H9 (cell line): ENCODE data around the gene ZNF750. TPM values are rescaled to one million over a fixed set of nuclear protein-coding genes. Genes with fewer than 3 reads are reported as not detected.

Experiments used
- DNase-seq: peaks from one replicate; pipeline ENCODE4 v3.0.0-alpha.2; 2017
- H2AFZ ChIP-seq: one replicate; pipeline ENCODE4 v1.6.1; 2013; ENCODE audit warnings: mild to moderate bottlenecking, low read length, control low read depth, moderate library complexity
- H2AK5ac ChIP-seq: 2 replicates; pipeline ENCODE4 v1.6.1; 2013; ENCODE audit warnings: low read length, control low read depth, mixed read lengths; ENCODE audit not compliant: insufficient read length
- H2BK120ac ChIP-seq: one replicate; pipeline ENCODE4 v1.6.1; 2013; ENCODE audit warnings: low read depth, mild to moderate bottlenecking, low read length, control low read depth, inconsistent platforms; ENCODE audit not compliant: poor library complexity, severe bottlenecking
- H2BK12ac ChIP-seq: 2 replicates; pipeline ENCODE4 v1.6.1; 2013; ENCODE audit warnings: low read length, control low read depth, mixed read lengths, low read depth; ENCODE audit not compliant: insufficient read length
- H2BK15ac ChIP-seq: 2 replicates; pipeline ENCODE4 v1.6.1; 2013; ENCODE audit warnings: low read depth, low read length, control low read depth
- H2BK20ac ChIP-seq: one replicate; pipeline ENCODE4 v1.6.1; 2013; ENCODE audit warnings: low read depth, mild to moderate bottlenecking, low read length, control low read depth, inconsistent platforms; ENCODE audit not compliant: poor library complexity, severe bottlenecking
- H2BK5ac ChIP-seq: 2 replicates; pipeline ENCODE4 v1.6.1; 2013; ENCODE audit warnings: low read length, control low read depth, mixed read lengths; ENCODE audit not compliant: insufficient read length
- H3K14ac ChIP-seq: 2 replicates; pipeline ENCODE4 v1.6.1; 2013; ENCODE audit warnings: low read length, control low read depth; ENCODE audit not compliant: insufficient read depth
- H3K18ac ChIP-seq: 2 replicates; pipeline ENCODE4 v1.6.1; 2013; ENCODE audit warnings: low read depth, mild to moderate bottlenecking, mixed read lengths, low read length, control low read depth; ENCODE audit not compliant: insufficient read length
- H3K23ac ChIP-seq: 2 replicates; pipeline ENCODE4 v1.6.1; 2013; ENCODE audit warnings: low read length, control low read depth, mixed read lengths, low read depth; ENCODE audit not compliant: insufficient read length
- H3K23me2 ChIP-seq: 2 replicates; pipeline ENCODE4 v1.6.1; 2013; ENCODE audit warnings: low read depth, mild to moderate bottlenecking, mixed read lengths, low read length, control low read depth; ENCODE audit not compliant: insufficient read length, poor library complexity, severe bottlenecking
- H3K27ac ChIP-seq: 2 replicates; pipeline ENCODE4 v1.5.1; 2013; ENCODE audit warnings: low read length, control low read depth, mixed read lengths, low read depth; ENCODE audit not compliant: insufficient read length
- H3K27me3 ChIP-seq: 2 replicates; pipeline ENCODE4 v1.6.1; 2013; ENCODE audit warnings: low read length, control low read depth, inconsistent platforms; ENCODE audit not compliant: insufficient read depth
- H3K4ac ChIP-seq: 2 replicates; pipeline ENCODE4 v1.6.1; 2013; ENCODE audit warnings: low read depth, mild to moderate bottlenecking, control low read depth, inconsistent platforms, low read length, moderate library complexity
- H3K4me1 ChIP-seq: 2 replicates; pipeline ENCODE4 v1.6.1; 2013; ENCODE audit warnings: low read length, control low read depth, inconsistent platforms; ENCODE audit not compliant: insufficient read depth
- H3K4me2 ChIP-seq: 2 replicates; pipeline ENCODE4 v1.6.1; 2013; ENCODE audit warnings: low read length, control low read depth, mixed read lengths; ENCODE audit not compliant: insufficient read length, insufficient read depth
- H3K56ac ChIP-seq: 2 replicates; pipeline ENCODE4 v1.6.1; 2013; ENCODE audit warnings: low read depth, mild to moderate bottlenecking, mixed read lengths, low read length, control low read depth; ENCODE audit not compliant: insufficient read length
- H3K79me1 ChIP-seq: 2 replicates; pipeline ENCODE4 v1.6.1; 2013; ENCODE audit warnings: low read depth, mild to moderate bottlenecking, moderate library complexity, low read length, control low read depth, inconsistent platforms; ENCODE audit not compliant: insufficient read depth, poor library complexity, severe bottlenecking
- H3K79me2 ChIP-seq: 2 replicates; pipeline ENCODE4 v1.6.1; 2013; ENCODE audit warnings: low read length, control low read depth, inconsistent platforms; ENCODE audit not compliant: insufficient read depth
- H3K9ac ChIP-seq: 2 replicates; pipeline ENCODE4 v1.6.1; 2013; ENCODE audit warnings: low read length, control low read depth, mixed read lengths; ENCODE audit not compliant: insufficient read length; ENCODE audit errors: extremely low read depth
- H3K9me3 ChIP-seq: one replicate; pipeline ENCODE4 v1.6.1; 2013; ENCODE audit warnings: low read depth, low read length, inconsistent platforms; ENCODE audit not compliant: control insufficient read depth
- H3T11ph ChIP-seq: one replicate; pipeline ENCODE4 v1.6.1; 2013; ENCODE audit warnings: mild to moderate bottlenecking, low read length, control low read depth, inconsistent platforms
- H4K20me1 ChIP-seq: one replicate; pipeline ENCODE4 v1.6.1; 2013; ENCODE audit not compliant: control insufficient read depth, insufficient read length, insufficient read depth
- H4K5ac ChIP-seq: 2 replicates; pipeline ENCODE4 v1.6.1; 2013; ENCODE audit warnings: low read depth, mild to moderate bottlenecking, mixed read lengths, low read length, control low read depth; ENCODE audit not compliant: insufficient read length
- H4K8ac ChIP-seq: replicated peaks from 2 replicates; pipeline ENCODE4 v1.6.1; 2013; ENCODE audit warnings: low read length, control low read depth, mixed read lengths, low read depth; ENCODE audit not compliant: insufficient read length
- H4K91ac ChIP-seq: 2 replicates; pipeline ENCODE4 v1.6.1; 2013; ENCODE audit warnings: low read depth, mild to moderate bottlenecking, moderate library complexity, mixed read lengths, low read length, control low read depth; ENCODE audit not compliant: insufficient read length
- H3K27ac Mint-ChIP-seq, 3 experiments: 2 replicates in 2 of 3; 3 replicates in 1 of 3; pipeline ENCODE4 v1.8.0; 2020 to 2021; ENCODE audit warnings: mixed read lengths in 3 of 3, mild to moderate bottlenecking in 1 of 3, moderate library complexity in 1 of 3
- H3K27me3 Mint-ChIP-seq: 2 replicates; pipeline ENCODE4 v1.8.0; 2021; ENCODE audit warnings: low read depth, mild to moderate bottlenecking, moderate library complexity, mixed read lengths
- H3K36me3 Mint-ChIP-seq, 3 experiments: 2 replicates in 2 of 3; 3 replicates in 1 of 3; pipeline ENCODE4 v1.8.0; 2020 to 2021; ENCODE audit warnings: low read depth in 3 of 3, mixed read lengths in 3 of 3; ENCODE audit not compliant: insufficient read depth in 1 of 3
- H3K4me1 Mint-ChIP-seq, 2 experiments: 2 replicates each; pipeline ENCODE4 v1.8.0; 2020; ENCODE audit warnings: mixed read lengths in 2 of 2
- H3K4me3 Mint-ChIP-seq, 2 experiments: 2 replicates in 1 of 2; 3 replicates in 1 of 2; pipeline ENCODE4 v1.8.0; 2020 to 2021; ENCODE audit warnings: mild to moderate bottlenecking in 2 of 2, mixed read lengths in 2 of 2, moderate library complexity in 1 of 2
- H3K9me3 Mint-ChIP-seq, 2 experiments: 2 replicates in 1 of 2; 3 replicates in 1 of 2; pipeline ENCODE4 v1.8.0; 2020; ENCODE audit warnings: mild to moderate bottlenecking in 2 of 2, mixed read lengths in 2 of 2, moderate library complexity in 1 of 2
- CTCF ChIP-seq: fragments of 200-600 bp; sonication (generic); conservative IDR thresholded peaks from 3 replicates; pipeline ENCODE4 v1.8.0; 2021; ENCODE audit warnings: antibody characterized with exemption, mild to moderate bottlenecking
- WGBS: extraction: QIAGEN DNeasy Blood & Tissue Kit; methylation state at CpG from one replicate; pipeline ENCODE4 v1.1.7; 2013; ENCODE audit warnings: missing lambda C conversion rate, low lambda C conversion rate, mixed read lengths; ENCODE audit not compliant: insufficient read length; ENCODE audit errors: extremely low coverage; 5-methylcytosine and 5-hydroxymethylcytosine counted together
- total RNA-seq: library from RNA; stranded (reverse); gene quantifications from 2 replicates; pipeline ENCODE4 v1.2.1, GENCODE V29; 2021

ZNF750 gene
- total RNA-seq, 1 experiment from 2014 or later, result not detected

GRCh38 chr17:82888583-82889495 is 49.0 kb upstream of the ZNF750 start:
- Mint-ChIP-seq H3K27me3 (no peaks in the 10 kb centered on the region), H3K27ac (peak overlapping the region; percentile 76 to 87 (median 79); a peak in 4 of 7 replicates), H3K36me3 (peaks cover 15 to 55% (median 48%) of the 10 kb centered on the region in 3 experiments; a peak in 6 of 7 replicates), H3K4me3 (no peak overlapping the region), H3K9me3 (0 out of 5 replicates have a peak, but pooled peaks cover 0 to 3% of the 10 kb centered on the region in 2 experiments), H3K4me1 (peaks cover 23 to 29% of the 10 kb centered on the region in 2 experiments)
- Histone ChIP-seq H2BK15ac (no peak overlapping the region), H2BK5ac (no peak overlapping the region), H2AK5ac (no peak overlapping the region), H3K4me1 (no peaks in the 10 kb centered on the region; the same call in 1 of the 2 replicates), H3K9ac (no peak overlapping the region), H3K9me3 (no peaks in the 10 kb centered on the region), H3K79me1 (no peaks in the 10 kb centered on the region), H3K27me3 (no peaks in the 10 kb centered on the region), H3K23me2 (no peaks in the 10 kb centered on the region), H2BK120ac (no peak overlapping the region), H3K79me2 (no peaks in the 10 kb centered on the region), H3K14ac (peak overlapping the region; percentile 31), H2BK12ac (no peak overlapping the region), H4K20me1 (no peaks in the 10 kb centered on the region), H3K18ac (peak overlapping the region; percentile 34), H4K91ac (no peak overlapping the region), H3K4ac (no peak overlapping the region), H2AFZ (no peak overlapping the region), H3K4me2 (no peak overlapping the region), H3T11ph (no peak overlapping the region), H3K23ac (no peak overlapping the region), H3K27ac (no peak overlapping the region), H4K5ac (no peak overlapping the region), H4K8ac (no peak overlapping the region), H2BK20ac (no peak overlapping the region), H3K56ac (no peak overlapping the region)
- TF ChIP-seq CTCF, result no peak
- no peak for DNase-seq
- WGBS, result no CpG with 5 or more reads among the region's 30 CpGs
